ENCODE measurements around the gene SMIM33.
"Not testable (repeated sequence)": the region's sequence is repeated elsewhere in the genome, so short reads cannot be mapped to it uniquely, and the experiment has no call there.

SMIM33 gene

DNA sequence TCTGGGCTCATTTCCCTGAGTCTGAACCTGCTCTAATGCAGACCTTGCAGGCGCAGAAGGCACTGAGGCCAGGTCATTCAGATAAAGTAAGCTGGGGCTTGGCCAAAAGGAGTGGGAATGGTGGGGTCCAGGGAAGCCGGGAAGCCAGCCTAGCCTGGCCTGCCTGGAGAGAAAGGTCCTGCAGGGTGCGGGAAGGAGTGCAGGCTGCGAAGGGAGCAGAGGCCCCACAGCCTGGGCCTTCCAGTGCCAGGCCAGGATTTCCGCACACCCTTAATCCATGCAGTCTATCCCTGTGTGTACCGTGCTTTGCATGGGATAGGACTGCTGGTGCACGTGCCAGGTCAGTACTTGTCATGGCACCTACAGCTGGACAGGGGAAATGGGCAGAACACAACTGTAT is 15.4 kb downstream of the SMIM33 start:
- no peak for DNase-seq

DNA sequence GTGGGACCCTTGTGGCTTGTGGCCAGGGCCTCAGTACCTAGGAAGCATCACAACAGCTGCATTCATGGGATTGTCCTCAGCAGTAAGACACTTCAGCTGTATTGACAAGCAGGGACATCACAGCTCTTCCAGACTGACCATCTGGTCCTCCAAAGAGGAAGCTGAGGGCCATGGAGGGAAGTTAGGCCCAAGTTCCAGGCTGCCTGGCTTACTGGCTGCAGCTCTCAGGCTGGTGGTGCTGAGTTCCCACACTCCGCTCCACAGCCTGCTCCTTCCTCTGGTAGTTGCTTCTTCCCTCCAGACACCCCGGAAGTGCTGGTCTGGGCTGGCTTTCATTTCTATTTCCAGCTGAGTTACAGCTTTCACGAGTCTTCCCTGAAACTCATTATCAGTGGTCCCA is 17.5 kb downstream of the SMIM33 start:
- peak; percentile 35 for DNase-seq

DNA sequence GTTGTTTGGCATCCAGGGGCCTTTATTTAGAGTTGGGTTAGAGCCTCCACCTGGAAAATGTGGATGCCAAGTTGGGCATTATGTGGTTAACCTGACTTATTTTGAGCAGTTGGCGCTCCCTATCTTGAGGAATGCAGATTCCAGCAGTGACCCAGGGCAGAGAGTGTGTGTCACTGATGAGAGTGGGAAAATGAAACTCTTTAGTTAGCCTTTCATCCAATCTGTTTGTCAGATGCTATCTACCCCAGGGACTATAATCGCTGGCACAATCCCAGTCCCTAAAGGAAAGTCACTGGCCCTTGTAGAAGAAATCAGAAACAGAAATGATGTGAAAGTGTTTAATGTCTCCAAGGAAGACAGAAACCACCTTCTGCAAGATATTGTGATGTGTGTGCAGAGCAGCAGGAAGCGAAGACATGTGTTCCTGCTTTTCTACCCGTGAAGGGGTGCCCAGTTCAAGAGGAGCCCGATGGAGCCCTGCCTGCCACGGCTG is 21.9 kb downstream of the SMIM33 start:
- no peak for DNase-seq

DNA sequence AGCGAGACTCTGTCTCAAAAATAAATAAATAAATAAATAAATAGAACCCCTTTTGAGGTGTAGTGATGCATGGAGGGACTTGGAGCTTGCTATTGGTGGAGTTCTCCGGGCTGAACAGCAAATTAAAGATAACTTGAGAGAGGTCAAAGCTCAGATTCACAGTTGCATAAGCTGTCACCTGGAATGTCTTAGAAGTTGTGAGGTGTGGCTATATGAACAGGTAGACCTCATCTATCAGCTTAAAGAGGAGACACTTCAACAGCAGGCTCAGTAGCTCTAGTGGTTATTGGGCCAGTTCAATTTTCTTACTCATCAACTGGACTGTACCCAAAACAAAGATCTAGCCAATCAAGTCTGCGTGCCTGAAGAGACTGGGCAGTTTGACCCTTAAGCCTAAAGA is 23.5 kb downstream of the SMIM33 start:
- DNase-seq: no peak

DNA sequence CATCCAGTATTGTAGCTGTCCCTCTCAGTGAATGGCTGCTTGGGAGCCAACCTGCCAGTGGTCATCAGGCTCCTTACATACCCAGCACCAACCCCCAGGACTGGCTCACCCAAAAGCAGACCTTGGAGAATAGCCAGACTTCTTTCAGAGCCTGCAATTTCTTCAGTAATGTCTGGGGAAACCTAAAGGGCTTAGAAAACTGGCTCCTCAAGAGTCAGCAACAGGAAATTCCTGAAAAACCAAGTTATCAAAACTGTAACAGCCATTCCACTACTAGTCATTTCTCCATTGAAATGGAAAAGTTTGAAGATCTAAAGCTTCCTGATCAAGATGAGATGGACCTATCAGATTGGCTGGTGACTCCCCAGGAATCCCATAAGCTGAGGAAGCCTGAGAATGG is 24.0 kb downstream of the SMIM33 start:
- DNase-seq: no peak

DNA sequence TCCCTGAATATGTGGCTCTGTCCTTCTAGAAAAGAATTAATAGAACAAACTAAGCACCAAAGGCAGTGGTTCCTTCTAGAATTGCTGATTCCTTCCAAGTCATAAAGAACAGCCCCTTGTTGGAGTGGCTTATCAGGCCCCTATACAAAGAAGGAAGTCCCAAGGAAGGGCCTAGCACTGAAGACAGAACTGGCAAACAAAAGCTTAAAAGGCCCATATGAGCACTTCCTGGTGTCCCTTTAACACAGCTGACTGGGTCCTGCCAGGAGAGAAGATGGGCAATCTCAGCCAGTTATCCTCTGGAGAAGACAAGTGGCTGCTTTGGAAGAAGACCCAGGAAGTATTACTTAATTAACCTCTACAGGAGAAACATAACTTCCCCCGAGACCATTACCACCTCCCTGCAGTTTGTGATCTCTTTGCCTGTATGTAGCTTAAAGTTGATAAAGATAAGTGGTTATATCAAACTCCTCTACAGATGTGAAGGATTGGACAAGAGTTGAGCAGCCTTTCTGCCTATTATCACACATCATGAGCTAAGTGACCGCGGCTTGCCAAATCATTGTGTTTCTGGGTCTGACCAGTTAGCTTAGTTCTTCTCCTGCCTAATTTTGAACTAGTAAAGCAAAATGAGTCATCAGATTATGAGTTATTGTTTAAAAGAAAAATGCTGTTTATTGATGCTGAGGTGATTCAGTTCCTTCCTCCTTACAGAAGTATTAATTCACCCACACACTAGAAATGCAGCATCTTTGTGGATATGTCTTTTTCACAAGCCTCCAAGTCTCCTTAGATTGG is 25.0 kb downstream of the SMIM33 start:
- DNase-seq: peak; percentile 23

DNA sequence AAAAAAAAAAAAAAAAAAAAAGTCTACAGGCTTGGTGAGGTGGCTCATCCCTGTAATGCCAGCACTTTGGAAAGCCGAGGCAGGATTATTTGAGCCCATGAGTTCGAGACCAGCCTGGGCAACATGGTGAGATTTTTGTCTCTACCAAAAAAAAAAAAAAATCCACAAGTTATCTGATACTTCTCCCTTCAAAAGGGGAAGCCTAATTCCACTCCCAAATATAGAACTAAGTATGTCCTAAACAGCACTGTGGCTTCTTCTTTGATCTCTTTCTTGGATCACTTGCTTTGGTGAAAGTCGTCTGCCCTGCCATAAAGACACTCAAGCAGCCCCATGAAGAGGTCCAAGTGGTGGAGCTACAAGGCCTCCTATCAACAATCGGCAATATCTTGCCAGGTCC is 30.6 kb downstream of the SMIM33 start:
- DNase-seq: no peak

DNA sequence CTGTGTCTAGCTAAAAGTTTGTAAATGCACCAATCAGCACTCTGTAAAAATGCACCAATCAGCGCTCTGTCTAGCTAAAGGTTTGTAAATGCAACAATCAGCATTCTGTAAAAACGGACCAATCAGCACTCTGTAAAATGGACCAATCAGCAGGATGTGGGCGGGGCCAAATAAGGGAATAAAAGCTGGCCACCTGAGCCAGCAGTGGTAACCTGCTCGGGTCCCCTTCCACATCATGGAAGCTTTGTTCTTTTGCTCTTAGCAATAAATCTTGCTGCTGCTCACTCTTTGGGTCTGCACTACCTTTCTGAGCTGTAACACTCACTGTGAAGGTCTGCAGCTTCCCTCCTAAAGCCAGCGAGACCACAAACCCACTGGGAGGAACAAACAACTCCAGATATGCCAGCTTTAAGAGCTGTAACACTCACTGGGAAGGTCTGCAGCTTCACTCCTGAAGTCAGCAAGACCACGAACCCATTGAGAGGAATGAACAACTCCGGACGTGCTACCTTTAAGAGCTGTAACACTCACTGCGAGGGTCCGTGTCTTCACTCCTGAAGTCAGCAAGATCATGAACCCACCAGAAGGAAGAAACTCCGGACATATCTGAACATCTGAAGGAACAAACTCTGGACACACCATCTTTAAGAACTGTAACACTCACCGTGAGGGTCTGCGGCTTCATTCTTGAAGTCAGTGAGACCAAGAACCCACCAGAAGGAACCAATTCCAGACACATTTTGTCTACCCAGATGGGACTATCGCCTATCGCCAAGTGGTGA is 32.4 kb downstream of the SMIM33 start:
- DNase-seq: not testable (repeated sequence)

DNA sequence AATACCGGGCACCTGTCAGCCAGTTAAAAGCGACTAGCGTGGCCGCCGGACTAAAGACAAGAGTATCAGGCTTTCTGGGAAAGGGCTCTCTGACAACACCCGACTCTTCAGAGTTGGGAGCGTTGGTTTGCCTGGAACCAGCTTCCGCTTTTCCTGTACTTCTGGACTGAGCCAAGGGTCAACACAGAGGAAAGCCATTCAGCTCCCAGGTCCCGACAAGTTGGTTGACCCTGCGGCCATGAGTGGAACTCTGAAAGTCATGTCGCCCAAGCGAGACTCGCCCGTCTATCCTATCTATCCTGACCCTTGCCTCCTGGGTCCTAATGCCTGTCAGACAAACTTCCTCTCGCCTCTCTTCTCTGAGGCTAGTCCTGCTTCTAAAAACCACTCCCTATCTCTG is 33.1 kb downstream of the SMIM33 start:
- DNase-seq: not testable (repeated sequence)

DNA sequence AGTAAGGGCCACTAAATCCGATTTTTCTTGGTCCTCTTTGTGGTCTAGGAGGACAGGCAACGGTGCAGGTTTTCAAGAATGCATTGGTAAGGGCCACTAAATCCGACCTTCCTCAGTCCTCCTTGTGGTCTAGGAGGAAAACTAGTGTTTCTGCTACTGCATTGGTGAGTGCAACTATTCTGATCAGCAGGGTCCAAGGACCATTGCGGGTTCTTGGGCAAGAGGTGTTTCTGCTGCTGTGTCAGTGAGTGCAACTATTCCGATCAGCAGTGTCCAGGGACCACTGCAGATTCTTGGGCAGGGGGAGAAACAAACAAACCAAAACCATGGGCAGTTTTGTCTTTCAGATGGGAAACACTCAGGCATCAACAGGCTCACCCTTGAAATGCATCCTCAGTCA is 33.9 kb downstream of the SMIM33 start:
- DNase-seq: not testable (repeated sequence)

DNA sequence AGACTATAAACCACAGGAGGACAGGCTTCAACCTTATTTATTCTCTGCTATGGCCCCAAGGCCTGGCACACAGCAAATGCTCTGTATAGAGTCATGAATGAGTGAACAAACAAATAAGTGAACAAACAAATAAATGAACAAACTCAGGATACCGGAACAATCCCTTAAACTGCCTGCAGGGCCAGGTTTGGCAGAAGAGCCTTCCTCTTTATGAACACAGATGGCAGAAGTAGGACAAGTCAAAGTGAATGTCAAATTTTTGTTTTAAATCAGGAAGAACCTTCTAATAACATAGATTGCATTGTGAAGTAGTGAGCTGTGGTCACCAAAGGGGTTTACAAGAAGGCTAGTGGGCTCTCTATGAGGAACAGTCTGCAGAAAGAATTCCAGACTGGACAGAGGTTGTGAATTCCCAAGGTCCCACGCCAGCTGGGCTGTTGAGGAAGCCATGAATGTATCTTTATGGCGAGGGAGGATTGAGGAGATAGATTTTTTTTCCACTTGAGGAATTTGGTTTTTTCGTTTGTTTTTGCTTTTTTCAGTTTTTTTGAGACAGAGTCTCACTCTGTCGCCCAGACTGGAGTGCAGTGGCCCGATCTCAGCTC is 42.1 kb downstream of the SMIM33 start:
- DNase-seq: no peak

DNA sequence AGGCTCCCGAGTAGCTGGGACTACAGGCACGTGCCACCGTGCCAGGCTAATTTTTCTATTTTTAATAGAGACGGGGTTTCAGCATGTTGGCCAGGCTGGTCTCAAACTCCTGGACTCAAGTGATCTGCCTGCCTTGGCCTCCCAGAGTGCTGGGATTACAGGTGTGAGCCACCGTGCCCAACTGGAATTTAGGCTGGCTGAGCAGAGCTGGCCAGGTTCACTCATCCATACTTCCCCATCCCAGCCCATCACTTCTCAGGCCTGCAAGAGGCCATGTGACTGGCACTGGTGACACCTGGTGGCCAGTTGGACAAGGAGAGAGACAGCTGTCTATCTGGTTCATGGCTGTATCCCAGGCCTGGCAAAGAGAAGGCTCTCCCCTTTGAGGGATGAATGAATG is 42.6 kb downstream of the SMIM33 start:
- DNase-seq: peak; percentile 58

DNA sequence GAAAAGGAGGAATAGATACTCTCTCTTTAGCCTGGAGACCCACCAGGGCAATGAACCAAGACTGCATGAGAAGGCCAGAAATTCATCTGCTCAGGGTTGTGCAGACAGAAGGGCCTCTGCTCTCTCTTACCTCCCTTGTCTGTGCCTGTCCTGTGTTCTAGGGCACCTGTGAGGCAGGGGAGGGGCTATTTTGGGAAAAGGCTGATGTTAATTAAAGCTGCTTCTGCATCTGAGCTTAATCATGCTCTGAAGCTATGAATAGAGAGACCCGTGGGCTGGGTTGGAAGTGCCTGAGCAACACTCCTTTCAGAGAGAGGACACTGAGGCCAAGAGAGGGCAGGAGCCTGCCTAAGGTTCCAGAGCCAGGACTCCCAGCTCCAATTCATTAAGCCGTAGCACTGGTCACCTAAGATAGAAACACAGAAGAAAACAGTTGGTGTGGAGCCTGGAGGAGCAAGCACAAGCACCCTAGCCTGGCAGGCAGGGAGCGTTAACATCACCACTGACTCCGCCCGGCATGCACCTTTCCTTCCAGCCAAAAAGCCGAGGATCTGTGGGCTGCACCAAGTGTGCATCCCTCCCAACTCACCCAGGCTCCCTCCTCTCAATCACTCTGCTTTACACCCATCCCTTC is 43.2 kb downstream of the SMIM33 start:
- DNase-seq: no peak

DNA sequence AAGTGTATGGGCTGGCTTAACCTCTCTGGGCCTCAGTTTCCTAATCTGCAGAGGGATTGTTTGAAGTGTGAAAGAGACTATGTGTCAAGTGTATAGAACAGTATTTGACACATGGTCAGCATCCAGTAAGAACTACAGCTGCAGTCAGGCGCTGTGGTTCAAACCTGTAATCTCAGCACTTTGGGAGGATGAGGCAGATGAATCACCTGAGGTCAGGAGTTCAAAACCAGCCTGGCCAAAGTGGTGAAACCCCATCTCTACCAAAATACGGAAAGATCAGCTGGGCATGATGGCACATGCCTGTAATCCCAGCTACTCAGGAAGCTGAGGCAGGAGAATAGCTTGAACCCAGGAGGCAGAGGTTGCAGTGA is 43.7 kb downstream of the SMIM33 start:
- DNase-seq: no peak

DNA sequence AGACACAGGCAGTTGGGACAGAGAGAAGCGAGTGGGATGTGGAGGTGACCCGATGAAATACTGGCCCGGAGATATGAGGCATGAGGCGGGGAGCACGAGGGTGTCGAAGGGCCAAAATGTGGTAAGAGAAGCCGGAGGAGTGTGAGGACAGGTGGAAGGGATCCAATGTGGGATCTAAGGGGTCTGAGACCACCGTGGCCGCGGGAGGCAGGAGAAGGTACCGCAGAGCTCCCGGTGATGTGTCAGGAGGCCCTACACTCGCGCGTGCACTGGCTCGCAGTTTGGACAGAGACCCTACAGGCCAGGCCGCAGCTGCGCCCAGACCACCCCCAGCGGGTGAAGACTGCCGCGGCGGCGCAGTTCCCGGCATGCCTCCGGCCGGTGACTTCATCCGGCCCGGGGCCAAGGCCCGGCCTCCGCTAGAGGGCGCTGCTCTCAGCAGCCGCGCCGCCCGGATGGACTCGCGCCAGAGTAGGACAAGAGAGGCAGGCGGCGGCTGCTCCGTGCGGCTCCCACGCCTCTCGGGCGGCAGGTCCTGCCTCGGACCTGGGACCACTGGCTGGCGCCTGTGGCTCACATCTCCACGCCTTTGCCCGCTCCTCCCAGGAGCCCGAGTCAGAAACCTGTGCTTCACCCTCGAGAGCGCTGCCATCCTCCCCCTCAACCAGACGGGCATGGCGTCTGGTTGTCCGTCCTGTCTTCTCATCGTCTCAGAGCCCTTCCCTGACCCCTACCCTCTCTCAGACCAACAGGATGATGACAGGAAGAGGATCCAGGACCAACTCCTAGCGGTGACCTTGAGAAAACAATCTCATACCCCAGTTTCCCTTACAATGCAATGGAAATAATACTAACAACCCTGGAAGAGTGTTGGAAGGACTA is 47.1 kb downstream of the SMIM33 start:
- peak; percentile 32 for DNase-seq
